ENCODE data around the gene RAPGEF1.

DNA sequence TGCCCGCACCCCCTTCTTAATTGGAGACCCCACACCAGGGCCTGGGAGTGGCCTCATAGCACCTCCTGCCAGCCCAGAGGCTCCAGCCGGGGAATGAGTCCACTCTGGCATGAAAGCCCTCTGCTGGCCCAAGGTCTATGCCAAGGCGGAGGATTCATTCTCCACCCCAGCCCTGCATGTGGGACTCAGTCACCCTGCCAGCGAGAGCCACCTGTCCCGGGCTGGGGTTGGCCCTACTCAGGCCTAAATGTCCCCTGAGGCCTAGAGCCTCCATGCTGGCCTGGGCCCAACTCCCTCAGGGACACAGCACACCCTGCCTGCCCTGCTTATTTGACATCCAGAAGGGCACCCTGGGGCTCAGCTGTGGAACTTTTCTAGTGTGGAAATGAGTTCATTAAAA is 1.0 kb upstream of the RAPGEF1 start:
- TF ChIP-seq, protein P1, sequence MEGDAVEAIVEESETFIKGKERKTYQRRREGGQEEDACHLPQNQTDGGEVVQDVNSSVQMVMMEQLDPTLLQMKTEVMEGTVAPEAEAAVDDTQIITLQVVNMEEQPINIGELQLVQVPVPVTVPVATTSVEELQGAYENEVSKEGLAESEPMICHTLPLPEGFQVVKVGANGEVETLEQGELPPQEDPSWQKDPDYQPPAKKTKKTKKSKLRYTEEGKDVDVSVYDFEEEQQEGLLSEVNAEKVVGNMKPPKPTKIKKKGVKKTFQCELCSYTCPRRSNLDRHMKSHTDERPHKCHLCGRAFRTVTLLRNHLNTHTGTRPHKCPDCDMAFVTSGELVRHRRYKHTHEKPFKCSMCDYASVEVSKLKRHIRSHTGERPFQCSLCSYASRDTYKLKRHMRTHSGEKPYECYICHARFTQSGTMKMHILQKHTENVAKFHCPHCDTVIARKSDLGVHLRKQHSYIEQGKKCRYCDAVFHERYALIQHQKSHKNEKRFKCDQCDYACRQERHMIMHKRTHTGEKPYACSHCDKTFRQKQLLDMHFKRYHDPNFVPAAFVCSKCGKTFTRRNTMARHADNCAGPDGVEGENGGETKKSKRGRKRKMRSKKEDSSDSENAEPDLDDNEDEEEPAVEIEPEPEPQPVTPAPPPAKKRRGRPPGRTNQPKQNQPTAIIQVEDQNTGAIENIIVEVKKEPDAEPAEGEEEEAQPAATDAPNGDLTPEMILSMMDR (IDR thresholded peaks at IDR 0.05) = no peak
- TF ChIP-seq EP300 (IDR thresholded peaks at IDR 0.05) (no peak), POLR2A (IDR thresholded peaks at IDR 0.05) (no peak)

All from tibial nerve (tissue), 4 donors.